B cell (primary cell): ENCODE results near the gene YJU2.
"Not testable (repeated sequence)": the region's sequence is repeated elsewhere in the genome, so short reads cannot be mapped to it uniquely, and the experiment has no call there.

ENCODE experiments used
- CTCF ChIP-seq: fragments of 200-600 bp; IDR thresholded peaks from one replicate; pipeline ENCODE4 v1.8.0; 2022; ENCODE audit warnings: antibody characterized with exemption, mild to moderate bottlenecking
- EZH2 ChIP-seq: IDR thresholded peaks from 2 replicates; pipeline ENCODE4 v1.6.1; 2012; ENCODE audit warnings: borderline replicate concordance, low read depth, mild to moderate bottlenecking, moderate library complexity, low read length; ENCODE audit not compliant: insufficient read depth, poor library complexity, severe bottlenecking

GRCh38 chr19:4237510-4237909 lies 9.4 kb upstream of the YJU2 start:
- not testable (repeated sequence) for TF ChIP-seq CTCF, EZH2
